Kidney glomerular epithelial cell (primary cell): Measurements from ENCODE around the gene ANKRD44.

ENCODE experiments used
- DNase-seq: peaks from one replicate; lab custom pipeline; 2025; lab: John Stamatoyannopoulos, UW

Gene ANKRD44

DNA sequence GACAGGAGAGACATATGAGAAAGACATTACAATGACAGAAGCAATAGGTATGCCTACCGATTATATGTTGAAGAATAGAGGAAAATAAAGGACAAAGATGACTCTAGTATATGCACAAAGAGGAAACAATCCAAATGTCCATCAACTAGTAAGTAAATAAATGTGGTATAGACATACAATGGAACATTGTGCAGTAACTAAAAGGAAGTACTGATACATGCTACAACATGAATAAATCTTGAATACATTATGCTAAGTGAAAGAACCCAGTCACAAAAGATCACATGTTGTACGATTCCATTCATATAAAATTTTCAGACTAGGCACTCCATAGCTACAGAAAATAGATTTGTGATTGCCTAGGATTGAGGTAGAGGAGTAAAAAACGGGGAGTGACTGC is 355.5 kb downstream of the ANKRD44 start:
- no peak for DNase-seq

DNA sequence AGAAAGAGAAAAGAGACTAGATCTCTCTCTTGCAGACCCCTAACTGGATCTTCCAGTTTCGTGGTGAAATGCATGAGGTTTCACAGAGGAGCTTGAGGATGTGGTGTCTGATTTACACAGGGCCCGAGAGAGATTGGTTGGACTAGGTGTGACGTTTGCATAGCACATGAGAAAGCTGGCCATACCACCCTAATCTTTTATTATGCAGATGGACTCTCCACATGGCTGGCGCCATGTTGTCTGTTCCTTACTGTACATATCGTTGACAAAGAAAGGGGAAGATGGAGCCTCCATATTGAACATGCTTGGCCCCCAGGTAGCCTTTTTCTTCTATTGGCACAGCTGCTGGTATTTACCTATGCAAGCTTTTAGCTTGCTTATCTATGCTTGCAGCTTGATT is 356.6 kb downstream of the ANKRD44 start:
- DNase-seq, result no peak

GRCh38 chr2:196952936-196953335 is 357.6 kb downstream of the ANKRD44 start:
- no peak for DNase-seq

DNA sequence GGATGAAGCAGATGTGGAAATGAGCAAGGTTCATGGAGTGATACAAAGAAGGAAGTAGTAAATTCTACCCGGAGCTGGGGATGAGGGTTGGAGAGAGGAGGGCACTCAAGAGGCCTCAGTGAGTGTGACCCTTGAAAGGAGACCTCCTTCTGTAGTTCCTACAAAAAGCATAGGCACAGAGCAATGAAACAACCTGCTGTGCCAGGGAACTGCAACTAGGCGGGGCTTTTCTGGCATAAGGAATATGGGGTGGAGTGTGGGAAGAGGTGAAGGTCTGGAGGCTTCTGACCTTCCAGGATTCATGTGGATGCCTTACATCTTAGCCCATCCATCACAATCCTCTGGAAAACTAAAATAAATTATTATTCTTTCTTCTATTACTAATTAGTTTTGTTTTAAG is 358.6 kb downstream of the ANKRD44 start:
- no peak for DNase-seq

- DNase-seq, result no peak
These were observed 361.5 kb downstream of the ANKRD44 start for GRCh38 chr2:196949116-196949515.

DNA sequence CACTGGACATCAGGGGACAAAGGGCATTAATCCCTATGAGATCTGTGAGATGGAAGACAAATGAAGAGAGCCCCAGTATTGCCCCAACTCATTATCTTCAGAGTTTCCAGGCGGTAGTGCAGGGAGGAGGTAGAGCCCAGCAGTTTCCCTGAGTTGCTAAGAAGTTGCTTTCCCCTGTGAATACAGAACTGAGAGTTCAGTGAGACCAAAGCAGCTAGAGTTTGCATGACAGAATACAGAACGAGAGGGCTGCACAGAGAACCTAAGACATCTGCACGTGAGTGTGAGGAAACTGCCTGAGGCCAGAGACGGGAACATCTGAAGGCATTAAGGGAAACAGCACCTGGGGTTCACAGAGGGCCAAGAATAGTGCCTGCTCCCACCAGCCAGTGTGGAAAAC is 366.0 kb downstream of the ANKRD44 start:
- DNase-seq, result no peak

- DNase-seq, result no peak
These were observed 369.0 kb downstream of the ANKRD44 start for GRCh38 chr2:196941398-196942078.

DNA sequence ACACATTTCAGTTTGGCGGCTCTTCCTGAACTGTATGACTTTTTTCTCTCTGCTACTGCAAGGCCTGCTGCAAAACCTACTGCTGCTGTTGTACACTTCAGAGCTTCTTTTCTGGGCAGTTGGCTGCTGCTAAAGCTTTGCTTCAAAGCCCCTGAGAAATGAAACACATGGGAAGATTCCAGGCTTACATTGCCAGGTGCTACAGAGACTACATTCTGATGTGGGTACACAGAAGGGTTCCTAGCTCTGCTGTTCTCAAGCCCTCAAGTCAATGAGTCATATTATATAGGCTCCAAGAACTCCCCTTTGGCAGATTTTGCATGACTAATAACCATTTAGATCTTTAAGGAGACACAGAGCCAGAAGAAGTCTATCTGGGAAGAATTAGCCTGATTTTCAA is 371.2 kb downstream of the ANKRD44 start:
- DNase-seq, result no peak
